Measurements from ENCODE around the gene TECPR2.
"Not testable (repeated sequence)": the region's sequence is repeated elsewhere in the genome, so short reads cannot be mapped to it uniquely, and the experiment has no call there.

TECPR2 gene

DNA sequence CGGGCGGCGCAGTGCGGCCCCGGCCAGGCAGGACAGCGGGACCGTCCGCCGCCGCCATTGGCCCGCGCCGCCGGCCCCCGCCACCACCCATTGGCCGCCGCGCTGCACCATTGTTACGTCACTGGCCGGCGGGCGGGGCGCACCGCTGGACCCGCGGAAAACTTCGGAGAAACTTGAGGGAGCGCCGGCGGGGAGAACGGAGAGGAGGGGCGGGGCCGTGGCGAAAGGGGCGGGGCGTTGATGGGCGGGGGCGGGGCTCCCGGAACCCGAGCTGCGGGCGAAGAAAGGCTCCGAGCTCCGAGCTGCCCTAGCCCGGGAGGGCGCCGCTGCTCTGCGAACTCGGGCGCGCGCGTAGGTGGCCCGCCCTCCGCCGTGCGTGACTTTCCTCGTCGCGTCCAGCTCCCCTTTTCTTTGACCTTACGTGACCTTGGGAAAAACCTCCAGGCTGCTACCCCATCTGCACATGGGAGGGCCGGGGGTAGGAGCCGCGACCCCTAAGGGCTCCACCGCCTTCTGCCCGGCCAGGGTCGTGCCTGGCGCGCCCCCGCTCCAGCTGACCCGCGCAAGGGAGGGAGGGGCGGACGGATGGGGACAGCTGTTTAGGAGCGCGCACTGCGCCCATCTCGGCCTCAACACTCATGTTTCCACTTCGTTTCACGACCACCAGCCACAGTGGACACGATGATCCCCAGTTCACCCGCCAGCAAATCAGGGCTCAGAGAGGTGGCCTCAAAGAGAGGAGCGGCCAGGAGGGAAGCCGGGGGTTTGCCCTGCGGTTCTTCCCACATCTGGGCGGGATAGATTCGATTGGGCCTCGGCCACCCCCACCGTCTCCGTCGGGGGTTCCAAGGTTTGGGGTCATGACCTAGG is 147.2 kb downstream of the TECPR2 start, which contains the start of gene ANKRD9:
Gene ANKRD9, minus strand, starts transcription at position 31 of the 870 bp plus-strand sequence. CDS start 1,887 bp downstream, outside the sequence.
- DNase-seq (ENCODE audit: low read depth in 3 of 3) = peak; percentile 77 to 90 (median 81)

DNA sequence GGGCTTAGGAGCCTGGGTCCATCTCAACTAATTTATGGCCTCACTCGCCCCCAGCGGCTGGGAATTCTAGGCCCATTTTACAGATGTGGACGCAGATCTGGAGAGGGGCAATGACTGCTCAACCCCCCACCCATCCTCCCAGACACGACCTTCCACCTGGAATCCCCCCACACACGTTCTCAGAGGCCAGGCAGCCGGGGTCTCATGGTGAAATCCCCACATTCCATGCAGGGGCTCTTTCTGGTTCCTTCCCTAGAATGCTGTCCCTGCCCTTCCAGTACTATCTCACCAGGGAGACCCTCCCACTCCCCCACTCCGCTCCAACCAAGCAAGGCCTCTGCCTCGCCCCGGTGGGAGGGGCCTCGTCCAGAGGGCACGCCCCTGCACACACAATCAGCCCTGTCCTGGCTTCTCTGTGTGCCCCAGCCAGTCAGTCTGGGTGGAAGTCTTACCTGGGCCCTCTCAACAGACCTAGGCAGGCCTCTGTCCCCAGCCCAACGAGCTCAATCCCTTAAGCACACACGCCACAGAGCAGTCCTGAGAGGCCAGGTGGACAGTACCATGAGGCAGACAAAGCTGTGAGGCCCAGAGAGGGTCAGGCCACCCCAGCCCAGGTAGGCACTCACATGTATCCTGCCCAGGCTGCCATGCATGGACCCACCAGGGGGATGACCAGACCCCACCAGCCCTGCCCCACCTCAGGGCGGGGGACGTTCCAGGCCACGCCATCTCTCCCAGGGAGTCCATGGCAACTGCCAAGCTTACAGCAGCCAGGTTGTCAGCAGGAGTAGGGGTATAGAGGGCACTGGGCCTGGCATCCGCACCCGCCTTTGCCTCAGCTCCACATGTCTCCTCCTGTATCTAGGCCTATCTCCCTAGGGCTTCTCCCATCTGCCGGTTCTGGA is 148.1 kb downstream of the TECPR2 start:
- no peak for DNase-seq (ENCODE audit: low read depth in 3 of 3)

DNA sequence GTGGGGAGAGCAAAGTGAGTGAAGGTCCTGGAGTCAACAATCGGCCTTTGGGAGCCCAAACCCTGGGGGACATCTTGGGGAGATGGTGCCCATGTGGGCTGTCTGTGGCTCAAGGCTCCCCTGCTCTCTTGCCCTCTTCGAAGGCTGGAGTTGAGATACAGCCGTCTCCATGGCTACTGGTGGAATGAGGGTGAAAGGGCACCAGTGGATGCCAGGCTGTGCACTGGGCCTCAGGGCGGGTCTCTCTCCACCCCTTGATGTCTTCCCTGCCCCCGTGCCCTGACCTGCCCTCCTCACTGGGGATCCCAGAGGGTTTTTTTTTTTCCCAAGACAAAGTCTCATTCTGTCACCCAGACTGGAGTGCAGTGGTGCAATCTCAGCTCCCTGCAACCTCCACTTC is 148.8 kb downstream of the TECPR2 start:
- DNase-seq (ENCODE audit: low read depth in 3 of 3) = no peak

DNA sequence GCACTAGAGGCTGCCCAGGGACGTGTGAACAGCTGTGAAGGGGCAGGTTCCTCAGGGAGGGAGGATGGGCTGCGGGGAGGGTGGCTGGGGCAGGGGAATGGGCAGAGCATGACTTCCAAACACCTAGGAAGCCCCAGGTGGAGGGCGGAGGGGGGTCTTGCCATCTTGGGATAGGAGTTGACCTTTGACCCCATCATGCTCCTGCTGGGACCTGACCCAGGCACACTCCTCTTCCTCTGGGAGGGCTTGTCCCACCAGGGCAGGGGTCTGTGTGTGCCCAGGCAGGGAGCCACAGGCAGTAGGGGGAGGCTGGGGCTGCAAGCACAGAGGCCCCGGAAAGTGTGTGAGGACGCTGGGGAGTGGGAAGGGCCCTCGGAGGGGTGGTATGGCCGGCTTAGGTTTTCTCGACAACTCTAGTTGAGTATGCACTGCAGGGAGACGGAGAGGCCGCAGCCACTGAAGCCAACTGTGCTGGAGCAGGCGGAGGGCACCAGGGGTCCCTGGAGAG is 150.1 kb downstream of the TECPR2 start:
- no peak for DNase-seq (ENCODE audit: low read depth in 3 of 3)

DNA sequence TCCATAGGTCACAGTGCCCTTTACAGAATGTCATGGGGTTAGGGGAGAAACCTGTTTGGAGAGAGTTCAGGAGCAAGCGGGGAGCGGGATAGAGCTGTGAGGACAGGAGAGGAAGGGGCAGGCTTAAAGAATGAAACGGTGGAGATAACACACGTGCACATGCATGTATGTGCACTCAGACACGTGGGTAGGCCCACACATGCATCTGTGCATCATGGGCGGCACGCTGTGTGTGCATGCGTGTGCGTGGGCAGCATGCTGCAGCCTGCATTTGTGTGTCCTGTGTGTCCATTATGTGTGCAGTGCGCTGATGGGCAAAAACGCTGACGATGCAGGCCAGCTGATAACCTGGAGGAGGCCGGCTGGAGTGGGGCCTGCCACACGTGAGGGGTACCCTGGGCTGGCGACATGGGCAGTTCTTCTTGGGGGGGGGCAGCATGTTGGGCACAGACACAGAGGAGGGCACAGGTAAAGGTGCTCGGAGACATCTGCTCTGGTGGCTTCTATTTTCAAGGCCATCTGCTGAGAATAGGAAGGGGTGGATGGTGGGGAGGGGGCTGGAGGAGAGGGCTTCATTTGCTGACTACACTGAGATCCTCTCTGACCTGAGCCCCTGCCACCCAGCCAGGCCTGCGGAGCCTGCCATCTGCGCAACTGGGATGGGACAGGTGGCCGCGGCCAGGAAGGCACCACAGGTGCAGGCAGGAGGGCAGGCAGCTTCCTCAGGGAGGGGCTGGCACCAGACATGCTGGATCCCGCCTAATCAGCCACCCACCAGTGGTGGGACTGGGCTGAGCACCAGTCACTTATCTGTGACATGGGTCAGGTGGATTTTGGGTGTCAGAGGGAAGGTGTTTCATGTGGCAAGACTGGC is 151.4 kb downstream of the TECPR2 start:
- DNase-seq (ENCODE audit: low read depth in 3 of 3) = no peak

DNA sequence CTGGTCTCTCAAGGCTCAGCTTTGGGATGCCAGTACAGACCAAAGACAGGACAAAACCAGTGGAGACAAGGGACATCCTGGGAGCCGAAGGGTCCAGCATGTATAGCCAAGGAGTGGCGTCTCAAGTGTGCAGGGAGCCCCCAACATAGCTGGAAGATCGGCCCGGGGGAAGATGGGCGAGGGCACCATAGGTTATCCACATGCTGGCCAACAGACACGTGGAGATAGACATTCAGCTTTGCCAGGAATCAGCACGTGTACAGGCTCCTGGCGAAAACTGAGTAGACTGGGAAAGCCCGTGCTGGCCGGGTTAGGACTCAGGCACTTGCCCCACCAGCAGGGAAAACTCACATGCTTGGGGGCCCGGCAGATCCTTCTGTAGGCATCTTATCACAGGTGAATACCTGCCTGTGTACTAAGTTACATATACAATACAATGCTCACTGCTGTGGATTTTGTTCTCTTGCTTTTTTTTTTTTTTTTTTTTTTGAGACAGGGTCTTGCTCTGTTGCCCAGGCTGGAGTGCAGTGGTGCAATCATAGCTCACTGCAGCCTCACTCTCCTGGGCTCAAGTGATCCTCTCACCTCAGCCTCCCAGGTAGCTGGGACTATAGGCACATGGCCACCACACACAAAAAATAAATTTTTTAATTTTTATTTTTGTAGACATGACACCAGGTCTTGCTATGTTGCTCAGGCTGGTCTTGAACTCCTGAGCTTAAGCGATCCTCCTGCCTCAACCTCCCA is 152.4 kb downstream of the TECPR2 start:
- no peak for DNase-seq (ENCODE audit: low read depth in 3 of 3)

DNA sequence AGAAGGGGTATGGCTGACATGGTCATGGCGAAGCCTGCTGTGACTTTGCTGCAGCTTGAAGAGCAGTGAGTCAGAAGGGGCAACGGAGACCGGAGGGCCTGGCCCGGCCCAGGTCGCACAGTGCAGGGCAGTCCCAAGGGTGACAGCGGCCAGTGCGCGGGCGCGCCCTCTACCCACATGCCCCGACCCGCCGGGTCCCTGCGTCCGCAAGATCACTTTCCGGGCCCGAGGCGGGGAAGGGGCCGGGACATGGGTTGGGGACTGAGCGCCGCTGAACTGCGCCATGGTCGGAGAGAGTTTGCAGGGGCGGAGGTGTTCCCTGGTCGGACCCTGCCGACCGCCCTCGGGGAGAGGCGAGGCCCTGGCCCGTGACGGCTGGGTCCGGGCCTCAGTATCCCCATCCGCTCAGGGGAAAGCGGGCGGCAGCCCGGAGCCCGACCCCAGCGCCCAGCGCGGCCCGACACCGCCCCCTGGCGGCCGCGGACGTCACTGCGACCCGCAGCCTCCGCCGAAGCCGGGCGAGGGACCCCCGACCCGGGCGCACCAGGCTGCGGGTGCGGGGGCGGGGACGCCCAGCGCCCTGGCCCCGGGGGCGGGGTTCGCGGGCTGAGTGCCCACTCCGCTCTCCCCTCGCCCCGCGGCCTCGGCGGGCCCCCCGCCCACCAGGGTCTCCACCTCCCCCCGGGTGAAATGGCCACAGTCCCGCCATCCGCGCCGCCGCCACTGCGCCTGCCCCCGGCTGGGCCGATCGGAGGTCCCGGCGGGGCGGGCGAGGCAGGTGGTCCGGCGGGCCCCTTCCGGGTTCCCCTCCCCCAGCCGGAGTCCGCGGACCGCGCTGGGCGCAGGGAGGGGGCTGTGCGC is 154.0 kb downstream of the TECPR2 start:
- DNase-seq (ENCODE audit: low read depth in 3 of 3) = peak; percentile 31 to 61 (median 42)

DNA sequence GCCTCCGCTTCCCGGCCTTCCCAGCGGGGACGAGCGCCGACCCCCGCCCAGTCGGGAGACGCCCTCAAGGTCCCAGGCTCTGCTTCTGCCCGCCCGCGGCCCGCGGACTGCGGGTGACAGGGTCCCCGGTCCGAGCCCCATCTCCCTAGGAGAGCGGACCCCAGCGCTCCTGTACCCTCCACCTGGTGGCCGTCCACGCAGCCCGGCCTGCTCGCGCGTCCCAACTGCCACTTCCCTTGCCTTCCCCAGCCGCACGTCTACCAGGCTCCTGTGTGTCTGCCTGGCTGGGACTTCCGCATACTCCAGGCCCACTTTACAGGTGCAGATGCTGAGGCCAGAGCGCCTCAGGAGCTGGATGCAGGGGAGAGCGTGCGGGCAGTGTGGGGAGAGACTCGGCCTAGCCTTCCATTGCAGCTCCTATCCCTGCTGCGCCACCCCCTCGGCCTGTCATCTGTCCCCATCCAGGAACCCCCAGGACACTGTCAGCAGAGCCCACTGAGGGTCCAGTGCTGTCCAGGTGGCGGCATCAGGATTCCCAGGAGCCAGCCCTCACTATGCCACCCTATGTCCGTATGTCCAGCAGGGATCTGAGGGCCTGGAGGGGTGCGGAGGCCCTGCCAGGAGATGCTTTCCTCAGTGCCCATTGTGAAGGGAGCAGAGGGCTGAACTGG is 154.8 kb downstream of the TECPR2 start:
- DNase-seq (ENCODE audit: low read depth in 3 of 3) = no peak

DNA sequence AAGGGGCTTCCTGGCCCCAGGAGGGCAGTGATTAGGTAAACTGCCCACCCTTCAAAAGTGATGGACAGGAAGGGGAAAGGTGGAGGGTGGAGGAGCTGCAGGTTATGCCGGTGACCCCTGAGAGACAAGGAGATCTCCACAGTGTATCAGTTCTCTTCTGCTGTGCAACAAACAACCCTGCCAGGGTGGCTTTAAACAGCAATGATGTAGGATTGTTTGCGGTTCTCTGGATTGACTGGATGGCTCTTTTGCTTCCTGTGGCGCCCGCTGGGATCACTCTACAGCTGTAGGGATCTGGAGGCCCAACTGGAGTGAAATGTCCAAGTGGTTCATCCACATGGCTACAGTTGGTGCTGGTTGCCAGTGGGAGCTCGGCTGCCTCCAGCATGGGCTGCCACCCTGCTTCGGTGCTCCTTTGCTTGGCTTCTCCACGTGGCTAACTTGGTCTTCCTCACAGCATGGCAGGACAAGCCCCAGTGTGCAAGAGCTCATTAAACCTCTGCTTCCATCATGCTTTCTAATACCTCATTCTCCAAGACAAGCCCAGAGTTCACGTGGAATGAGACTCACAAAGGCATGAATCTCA is 155.4 kb downstream of the TECPR2 start:
- no peak for DNase-seq (ENCODE audit: low read depth in 3 of 3)

DNA sequence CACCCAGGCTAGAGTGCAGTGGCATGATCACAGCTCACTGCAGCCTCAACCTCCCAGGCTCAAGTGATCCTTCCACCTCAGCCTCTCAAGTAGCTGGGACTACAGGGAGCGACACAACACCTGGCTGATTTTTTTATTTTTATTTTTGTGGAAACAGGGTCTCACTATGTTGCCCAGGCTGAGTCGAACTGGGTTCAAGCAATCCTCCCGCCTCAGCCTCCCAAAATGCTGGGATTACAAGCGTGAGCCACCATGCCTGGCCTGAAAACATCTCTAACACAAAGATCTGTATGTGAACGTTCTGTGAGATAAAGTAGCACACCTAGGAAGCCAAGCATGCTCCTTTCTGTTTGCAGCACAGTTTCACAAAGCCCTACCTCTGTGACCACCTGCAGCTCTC is 157.0 kb downstream of the TECPR2 start:
- not testable (repeated sequence) for DNase-seq (ENCODE audit: low read depth in 3 of 3)

DNA sequence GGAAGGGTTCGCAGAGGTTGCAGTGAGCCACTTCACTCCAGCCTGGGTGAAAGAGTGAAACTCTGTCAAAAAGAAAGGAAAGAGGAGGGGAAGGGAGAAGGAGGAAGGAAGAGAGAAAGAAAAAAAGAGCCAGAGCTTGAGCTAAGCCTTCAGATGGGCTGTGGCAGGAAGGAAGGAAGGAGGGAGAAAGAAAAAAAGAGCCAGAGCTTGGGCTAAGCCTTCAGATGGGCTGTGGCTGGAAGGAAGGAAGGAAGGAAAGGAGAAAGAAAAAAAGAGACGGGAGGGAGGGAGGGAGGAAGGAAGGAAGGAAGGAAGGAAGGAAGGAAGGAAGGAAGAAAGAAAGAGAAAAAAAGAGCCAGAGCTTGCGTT is 160.4 kb downstream of the TECPR2 start:
- DNase-seq (ENCODE audit: low read depth in 3 of 3) = no peak

DNA sequence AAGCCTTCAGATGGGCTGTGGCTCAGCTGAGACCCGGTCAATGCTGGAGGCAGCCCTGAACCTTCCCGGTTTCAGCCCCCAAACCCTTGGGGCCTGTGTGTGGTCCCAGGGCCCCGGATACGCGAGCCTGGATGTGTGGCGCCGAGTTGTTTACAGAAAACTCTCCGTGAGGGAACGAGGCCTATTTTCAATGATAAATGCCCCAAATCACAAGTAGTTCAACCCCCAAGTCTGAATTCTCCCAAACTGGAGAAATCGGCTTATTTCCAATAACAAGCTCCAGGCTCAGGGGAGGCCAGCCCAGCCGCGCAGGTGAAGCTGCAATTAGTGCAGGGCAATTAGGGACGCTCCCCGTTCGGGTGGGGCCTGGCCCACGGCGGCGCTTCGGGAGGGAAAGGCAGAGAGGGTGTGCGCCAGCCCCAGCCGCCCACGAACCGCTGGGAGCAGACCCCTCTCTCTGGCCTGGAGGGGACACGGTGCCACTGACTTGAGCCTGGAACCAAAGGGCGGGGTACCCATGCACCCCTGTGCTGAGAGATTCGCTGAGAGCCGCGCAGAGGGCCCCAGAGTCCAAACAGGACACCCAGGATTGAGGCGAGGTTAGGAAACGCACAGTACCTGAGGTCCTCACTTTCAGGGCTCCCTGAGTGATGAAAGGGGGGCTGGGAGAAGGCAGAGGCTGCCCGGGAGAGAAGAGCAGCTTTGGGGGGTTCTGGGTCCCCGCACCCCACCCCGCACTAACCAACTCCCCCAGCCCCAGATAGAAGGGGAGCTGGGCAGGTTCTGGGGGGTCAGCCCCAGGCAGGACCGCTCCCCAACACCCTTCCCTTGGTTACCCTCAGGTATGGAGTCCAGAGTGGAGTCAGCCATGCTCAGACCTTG is 161.1 kb downstream of the TECPR2 start:
- no peak for DNase-seq (ENCODE audit: low read depth in 3 of 3)

DNA sequence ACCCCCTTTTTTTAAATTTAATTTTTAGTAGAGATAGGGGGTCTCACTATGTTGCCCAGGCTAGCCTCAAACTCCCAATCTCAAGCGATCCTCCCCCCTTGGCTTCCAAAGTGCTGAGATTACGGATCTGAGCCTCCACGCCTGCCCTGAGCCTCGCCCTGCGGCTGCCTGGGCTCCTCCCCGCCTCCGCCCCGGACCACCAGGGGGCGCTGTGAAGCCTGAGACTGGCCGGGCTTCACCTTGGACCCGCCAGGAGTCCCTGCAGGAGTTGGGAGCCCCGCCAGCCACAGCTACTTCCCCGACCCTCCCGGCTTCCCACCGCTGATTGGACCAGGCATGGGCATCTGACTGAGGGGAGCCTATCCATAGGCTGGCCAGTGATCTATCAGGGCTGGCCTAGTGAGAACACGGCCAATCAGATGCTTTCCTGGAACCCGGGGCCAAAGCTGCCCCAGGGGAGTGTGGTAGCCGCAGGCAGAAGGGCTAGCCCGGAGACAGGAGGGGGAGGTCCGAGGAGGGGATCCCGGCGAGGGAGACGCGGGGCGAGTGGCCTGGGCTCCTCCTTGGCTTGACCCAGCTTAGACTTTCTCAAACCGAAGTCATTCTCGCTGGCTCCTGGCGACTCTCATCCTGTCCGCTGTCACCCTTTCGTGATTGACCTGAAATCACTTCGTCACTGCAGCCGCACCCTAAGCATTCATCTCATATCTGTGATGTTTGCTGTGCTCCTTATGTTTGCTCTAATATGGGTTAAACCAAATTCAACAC is 161.9 kb downstream of the TECPR2 start:
- peak; percentile 75 to 95 (median 84) for DNase-seq (ENCODE audit: low read depth in 3 of 3)

DNA sequence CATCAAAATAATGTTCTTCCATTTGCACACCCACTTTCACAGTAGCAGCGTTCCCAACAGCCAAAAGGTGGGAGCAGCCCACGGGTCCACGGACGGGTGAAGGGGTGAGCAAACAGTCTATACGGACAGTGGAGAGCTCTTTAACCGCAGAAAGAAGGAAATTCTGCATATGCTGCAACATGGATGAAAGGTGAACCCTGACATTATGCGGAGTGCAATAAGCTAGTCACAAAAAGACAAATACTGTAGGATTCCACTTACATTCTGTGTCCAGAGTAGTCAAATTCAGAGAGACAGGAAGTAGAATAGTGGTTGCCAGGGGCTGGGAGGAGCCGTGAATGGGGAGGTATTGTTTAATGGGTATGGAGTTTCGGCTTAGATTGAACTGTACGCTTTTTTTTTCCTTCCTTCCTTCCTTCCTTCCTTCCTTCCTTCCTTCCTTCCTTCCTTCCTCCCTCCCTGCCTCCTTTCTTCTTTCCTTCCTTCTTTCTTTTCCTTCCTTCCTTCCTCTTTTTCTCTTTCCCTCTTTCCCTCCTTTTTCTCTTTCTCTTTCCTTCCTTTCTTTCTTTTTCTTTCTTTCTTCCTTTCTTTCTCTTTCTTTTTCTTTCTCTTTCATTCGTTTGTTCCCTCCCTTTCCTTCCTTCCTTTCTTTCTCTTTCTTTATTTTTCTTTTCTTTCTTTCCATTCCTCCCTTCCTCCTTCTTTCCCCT is 162.6 kb downstream of the TECPR2 start:
- no peak for DNase-seq (ENCODE audit: low read depth in 3 of 3)

DNA sequence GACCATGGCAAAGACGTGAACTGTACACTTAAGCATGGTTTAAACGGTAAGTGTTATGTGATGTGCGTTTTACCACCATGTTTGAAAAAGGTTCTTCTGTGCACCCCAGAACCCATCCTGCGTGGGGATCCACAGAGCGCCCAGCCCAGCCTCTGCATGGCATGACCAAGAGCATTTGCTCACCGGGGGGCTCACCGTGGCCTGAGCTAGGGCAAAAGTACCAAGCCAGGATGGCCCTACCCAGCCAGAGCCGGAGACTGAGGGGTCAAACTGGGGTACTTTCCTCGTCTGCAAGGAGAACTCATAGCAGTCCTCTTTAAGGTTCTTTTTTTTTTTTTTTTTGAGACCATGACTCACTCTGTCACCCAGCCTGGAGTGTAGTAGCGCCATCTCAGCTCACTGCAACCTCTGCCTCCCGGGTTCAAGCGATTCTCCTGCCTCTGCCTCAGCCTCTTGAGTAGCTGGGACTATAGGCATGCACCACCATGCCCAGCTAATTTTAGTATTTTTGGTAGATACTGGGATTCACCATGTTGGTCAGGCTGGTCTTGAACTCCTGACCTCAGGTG is 163.3 kb downstream of the TECPR2 start:
- DNase-seq (ENCODE audit: low read depth in 3 of 3) = no peak
